ENCODE measurements around the gene KCNT1. TPM values are rescaled to one million over a fixed set of nuclear protein-coding genes. Genes with fewer than 3 reads are reported as not detected.

The KCNT1 gene
- polyA plus RNA-seq, 1 donor, result 0.25 TPM

DNA sequence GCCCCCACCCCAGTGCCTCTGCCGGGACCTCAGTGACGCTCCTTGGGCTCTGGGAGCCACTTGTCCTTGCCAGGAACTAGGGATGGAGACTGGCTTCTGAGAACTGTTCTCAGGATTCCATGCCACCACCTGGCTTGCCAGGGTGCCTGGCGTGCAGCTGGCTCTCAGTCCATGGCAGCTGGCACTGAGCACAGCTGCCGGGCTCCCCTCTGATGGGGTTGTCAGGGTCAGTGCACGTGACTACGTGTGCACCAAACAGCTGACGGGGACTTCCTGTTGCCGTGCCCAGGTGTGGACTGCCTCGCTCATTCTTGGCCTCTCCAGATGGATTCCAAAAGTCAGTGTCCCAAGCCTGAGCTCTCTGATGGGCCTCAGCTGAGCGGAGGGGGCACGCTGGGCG is 9.4 kb downstream of the KCNT1 start:
- Histone ChIP-seq H3K4me1 (ENCODE audit: control insufficient read depth, insufficient read depth, low read length) (no peaks in the 10 kb centered on the region), H3K9me3 (ENCODE audit: control insufficient read depth, low read depth, low read length) (peaks cover 3% of the 10 kb centered on the region), H3K4me3 (ENCODE audit: low read length) (no peak overlapping the region), H3K36me3 (ENCODE audit: control insufficient read depth, insufficient read depth, low read length) (no peaks in the 10 kb centered on the region), H3K27me3 (ENCODE audit: control insufficient read depth, insufficient read depth, low read length) (peaks cover 30% of the 10 kb centered on the region), H3K27ac (ENCODE audit: low read length) (no peak overlapping the region)
- no peak for DNase-seq
- no CpG with 5 or more reads among the region's 12 CpGs for WGBS (ENCODE audit: insufficient coverage, low lambda C conversion rate)

DNA sequence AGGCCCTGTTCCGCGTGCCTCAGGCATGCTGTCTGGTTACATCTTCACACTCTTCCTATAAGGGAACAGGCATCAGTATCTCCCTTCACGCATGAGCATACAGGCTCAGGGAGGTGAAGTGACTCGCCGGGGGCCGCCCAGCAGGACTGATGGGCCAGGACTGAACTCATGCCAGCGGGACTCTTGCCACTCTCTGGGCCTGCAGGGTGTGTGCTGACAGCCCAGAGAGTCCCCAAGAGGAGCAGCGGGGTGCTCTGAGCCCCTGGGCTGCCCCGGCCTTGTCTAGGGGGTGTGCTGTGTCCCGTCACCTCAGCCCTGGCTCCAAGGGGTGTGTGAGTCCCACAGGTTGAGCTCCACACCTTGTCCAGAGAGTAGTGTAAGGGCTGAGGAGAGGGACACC is 9.9 kb downstream of the KCNT1 start:
- H3K9me3 ChIP-seq (ENCODE audit: control insufficient read depth, low read depth, low read length), result peaks cover 3% of the 10 kb centered on the region
- H3K27me3 ChIP-seq (ENCODE audit: control insufficient read depth, insufficient read depth, low read length), result peaks cover 31% of the 10 kb centered on the region
- no peaks in the 10 kb centered on the region for H3K36me3 ChIP-seq (ENCODE audit: control insufficient read depth, insufficient read depth, low read length)
- DNase-seq, result no peak
- no CpG with 5 or more reads among the region's 10 CpGs for WGBS (ENCODE audit: insufficient coverage, low lambda C conversion rate)
- H3K27ac ChIP-seq (ENCODE audit: low read length), result no peak overlapping the region
- H3K4me3 ChIP-seq (ENCODE audit: low read length), result no peak overlapping the region
- H3K4me1 ChIP-seq (ENCODE audit: control insufficient read depth, insufficient read depth, low read length), result no peaks in the 10 kb centered on the region

- Histone ChIP-seq H3K27me3 (ENCODE audit: control insufficient read depth, insufficient read depth, low read length) (peaks cover 34% of the 10 kb centered on the region), H3K27ac (ENCODE audit: low read length) (no peak overlapping the region), H3K9me3 (ENCODE audit: control insufficient read depth, low read depth, low read length) (peaks cover 3% of the 10 kb centered on the region), H3K4me3 (ENCODE audit: low read length) (no peak overlapping the region), H3K36me3 (ENCODE audit: control insufficient read depth, insufficient read depth, low read length) (no peaks in the 10 kb centered on the region), H3K4me1 (ENCODE audit: control insufficient read depth, insufficient read depth, low read length) (no peaks in the 10 kb centered on the region)
- no CpG with 5 or more reads among the region's 16 CpGs for WGBS (ENCODE audit: insufficient coverage, low lambda C conversion rate)
- DNase-seq, result no peak
Measured at GRCh38 chr9:135712613-135713295, 10.8 kb downstream of the KCNT1 start.

DNA sequence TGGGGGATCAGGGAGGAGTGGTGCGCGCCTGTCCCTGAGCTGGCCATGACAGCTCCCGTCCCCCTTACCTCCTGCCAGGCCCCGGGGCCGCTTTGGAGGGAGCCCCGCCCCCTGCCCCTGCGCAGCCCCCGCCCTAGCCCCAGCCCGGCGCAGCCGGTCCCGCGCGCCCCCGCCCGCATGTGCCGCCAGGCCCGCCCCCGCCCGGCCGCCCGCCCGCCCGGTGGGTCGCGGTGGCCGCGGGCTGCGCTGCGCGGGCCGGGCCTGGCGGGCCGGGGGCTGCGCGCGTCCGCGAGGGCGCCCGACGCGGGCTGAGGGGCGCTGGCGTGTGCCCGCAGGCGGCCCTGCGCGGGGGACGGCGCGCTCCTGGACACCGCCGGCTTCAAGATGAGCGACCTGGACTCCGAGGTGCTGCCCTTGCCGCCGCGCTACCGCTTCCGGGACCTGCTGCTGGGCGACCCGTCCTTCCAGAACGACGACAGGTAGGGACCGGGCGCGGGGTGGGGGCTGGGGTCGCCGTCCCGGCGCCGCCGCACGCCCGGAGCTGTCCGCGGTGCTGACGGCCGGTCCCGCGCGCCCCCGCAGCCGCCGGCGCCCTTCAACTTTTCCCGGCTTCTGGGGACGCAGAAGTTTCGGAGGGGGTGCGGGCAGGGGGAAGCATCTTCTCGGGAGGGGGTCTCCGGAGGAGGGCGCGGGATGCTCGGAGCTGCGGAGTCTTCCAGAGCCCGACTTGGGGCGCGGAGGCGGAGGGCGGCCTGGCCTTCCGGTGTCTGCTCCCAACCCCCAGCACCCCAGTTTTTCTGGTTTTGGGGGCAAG is 12.5 kb downstream of the KCNT1 start:
- DNase-seq, result peak in 1 of 2 donors; percentile 8
- Histone ChIP-seq H3K27ac (ENCODE audit: low read length) (no peak overlapping the region), H3K27me3 (ENCODE audit: control insufficient read depth, insufficient read depth, low read length) (peaks cover 34% of the 10 kb centered on the region), H3K4me1 (ENCODE audit: control insufficient read depth, insufficient read depth, low read length) (no peaks in the 10 kb centered on the region), H3K9me3 (ENCODE audit: control insufficient read depth, low read depth, low read length) (peaks cover 3% of the 10 kb centered on the region), H3K4me3 (ENCODE audit: low read length) (no peak overlapping the region), H3K36me3 (ENCODE audit: control insufficient read depth, insufficient read depth, low read length) (no peaks in the 10 kb centered on the region)
- no CpG with 5 or more reads among the region's 103 CpGs for WGBS (ENCODE audit: insufficient coverage, low lambda C conversion rate)

DNA sequence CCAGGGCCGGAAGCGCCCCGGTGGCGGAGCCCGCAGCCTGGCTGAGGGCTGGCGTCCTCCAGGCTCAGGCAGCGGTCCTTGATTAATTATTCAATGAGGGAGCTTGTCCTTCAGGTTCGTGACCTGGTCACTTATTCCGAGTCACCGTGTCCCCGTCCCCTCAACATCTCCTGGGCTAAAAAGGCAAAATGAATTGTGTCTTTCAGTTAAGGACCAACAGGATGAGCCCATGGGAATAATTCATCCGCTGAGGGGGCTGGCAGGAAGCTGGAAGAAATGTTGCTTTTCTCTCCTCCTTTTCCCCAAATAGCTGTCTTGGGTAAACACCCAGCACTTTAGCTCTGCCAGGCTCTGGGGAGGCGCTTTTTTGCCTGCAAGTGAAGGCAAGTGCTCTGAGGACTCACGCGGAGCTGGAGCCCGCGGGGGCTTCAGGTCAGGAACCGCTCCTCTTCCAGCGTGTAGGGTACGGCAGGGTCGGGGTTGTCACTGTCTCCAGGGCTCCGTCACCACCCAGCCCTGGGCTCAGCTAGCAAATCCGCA is 13.1 kb downstream of the KCNT1 start:
- H3K27ac ChIP-seq (ENCODE audit: low read length), result no peak overlapping the region
- peaks cover 34% of the 10 kb centered on the region for H3K27me3 ChIP-seq (ENCODE audit: control insufficient read depth, insufficient read depth, low read length)
- H3K4me1 ChIP-seq (ENCODE audit: control insufficient read depth, insufficient read depth, low read length), result no peaks in the 10 kb centered on the region
- DNase-seq, result no peak
- H3K36me3 ChIP-seq (ENCODE audit: control insufficient read depth, insufficient read depth, low read length), result no peaks in the 10 kb centered on the region
- no CpG with 5 or more reads among the region's 23 CpGs for WGBS (ENCODE audit: insufficient coverage, low lambda C conversion rate)
- no peak overlapping the region for H3K4me3 ChIP-seq (ENCODE audit: low read length)
- H3K9me3 ChIP-seq (ENCODE audit: control insufficient read depth, low read depth, low read length), result peaks cover 3% of the 10 kb centered on the region

DNA sequence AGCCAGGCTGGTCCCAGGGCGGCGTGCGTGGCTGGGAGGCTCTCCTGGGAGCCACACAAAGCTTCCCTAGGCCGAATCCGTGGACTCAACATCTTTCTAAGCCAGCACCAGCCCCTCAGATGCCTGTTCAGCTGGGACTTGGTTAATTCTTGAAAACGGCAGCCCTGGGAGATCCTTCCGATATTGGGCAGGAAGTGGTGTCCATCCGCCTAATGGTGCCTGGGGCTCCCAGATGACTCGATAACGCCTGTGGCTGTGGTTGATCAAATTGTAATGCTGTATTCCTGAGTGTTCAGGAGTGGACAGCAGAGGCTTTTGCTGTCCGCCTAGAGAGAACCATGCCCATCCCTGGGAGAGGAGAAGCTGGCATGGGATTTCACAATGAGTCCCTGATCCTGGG is 14.1 kb downstream of the KCNT1 start:
- no peak overlapping the region for H3K27ac ChIP-seq (ENCODE audit: low read length)
- DNase-seq, result no peak
- no peaks in the 10 kb centered on the region for H3K36me3 ChIP-seq (ENCODE audit: control insufficient read depth, insufficient read depth, low read length)
- H3K4me3 ChIP-seq (ENCODE audit: low read length), result no peak overlapping the region
- peaks cover 3% of the 10 kb centered on the region for H3K9me3 ChIP-seq (ENCODE audit: control insufficient read depth, low read depth, low read length)
- WGBS (ENCODE audit: insufficient coverage, low lambda C conversion rate), result no CpG with 5 or more reads among the region's 11 CpGs
- peaks cover 34% of the 10 kb centered on the region for H3K27me3 ChIP-seq (ENCODE audit: control insufficient read depth, insufficient read depth, low read length)
- no peaks in the 10 kb centered on the region for H3K4me1 ChIP-seq (ENCODE audit: control insufficient read depth, insufficient read depth, low read length)

- H3K27ac ChIP-seq (ENCODE audit: low read length), result no peak overlapping the region
- no peaks in the 10 kb centered on the region for H3K4me1 ChIP-seq (ENCODE audit: control insufficient read depth, insufficient read depth, low read length)
- H3K9me3 ChIP-seq (ENCODE audit: control insufficient read depth, low read depth, low read length), result peaks cover 3% of the 10 kb centered on the region
- no peak for DNase-seq
- H3K36me3 ChIP-seq (ENCODE audit: control insufficient read depth, insufficient read depth, low read length), result no peaks in the 10 kb centered on the region
- H3K4me3 ChIP-seq (ENCODE audit: low read length), result no peak overlapping the region
- WGBS (ENCODE audit: insufficient coverage, low lambda C conversion rate), result no CpG with 5 or more reads among the region's 13 CpGs
- H3K27me3 ChIP-seq (ENCODE audit: control insufficient read depth, insufficient read depth, low read length), result peaks cover 34% of the 10 kb centered on the region
Measured at GRCh38 chr9:135717410-135717809, 15.4 kb downstream of the KCNT1 start.

DNA sequence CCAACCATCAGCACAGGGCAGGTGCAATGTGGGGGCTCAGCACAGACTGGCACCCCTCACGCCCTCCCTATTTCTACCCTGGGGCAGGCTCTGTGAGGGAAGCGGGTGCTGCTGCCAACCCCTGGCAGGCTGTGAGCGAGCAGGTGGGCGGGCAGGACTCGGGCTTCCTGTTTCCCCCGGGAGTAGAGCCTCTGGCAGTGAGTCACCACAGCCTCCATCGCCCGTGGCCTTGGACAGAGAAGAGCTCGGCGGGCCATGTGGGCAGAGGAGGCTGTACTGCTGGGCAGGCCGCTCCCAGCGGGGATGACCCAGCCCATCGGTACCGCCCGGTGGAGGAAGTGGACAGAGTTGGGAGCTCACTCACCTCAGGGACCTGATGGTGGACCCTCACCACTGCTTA is 16.6 kb downstream of the KCNT1 start:
- peaks cover 23% of the 10 kb centered on the region for H3K27me3 ChIP-seq (ENCODE audit: control insufficient read depth, insufficient read depth, low read length)
- H3K9me3 ChIP-seq (ENCODE audit: control insufficient read depth, low read depth, low read length), result peaks cover 3% of the 10 kb centered on the region
- DNase-seq, result no peak
- no peaks in the 10 kb centered on the region for H3K4me1 ChIP-seq (ENCODE audit: control insufficient read depth, insufficient read depth, low read length)
- no peak overlapping the region for H3K4me3 ChIP-seq (ENCODE audit: low read length)
- H3K36me3 ChIP-seq (ENCODE audit: control insufficient read depth, insufficient read depth, low read length), result no peaks in the 10 kb centered on the region
- no CpG with 5 or more reads among the region's 15 CpGs for WGBS (ENCODE audit: insufficient coverage, low lambda C conversion rate)
- H3K27ac ChIP-seq (ENCODE audit: low read length), result no peak overlapping the region

DNA sequence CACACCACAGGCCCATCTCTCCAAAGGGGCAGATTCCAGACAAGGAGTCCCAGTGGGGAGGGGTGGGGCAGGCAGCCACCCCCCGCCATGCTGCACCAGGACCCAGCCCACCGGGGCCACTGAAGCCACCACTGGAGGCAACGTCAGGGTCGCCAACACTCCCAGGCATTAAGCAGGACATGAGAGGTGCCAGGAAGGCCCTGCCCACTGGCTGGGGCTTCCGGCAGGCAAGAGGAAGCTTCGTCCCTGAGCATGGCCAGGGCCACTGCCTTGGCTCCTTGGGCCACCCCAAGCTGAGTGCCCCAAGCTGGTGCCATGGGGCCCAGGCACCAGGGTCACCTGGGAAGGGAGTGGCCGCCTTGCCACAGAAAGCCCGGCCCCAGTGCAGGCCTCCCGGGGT is 17.5 kb downstream of the KCNT1 start:
- peaks cover 20% of the 10 kb centered on the region for H3K27me3 ChIP-seq (ENCODE audit: control insufficient read depth, insufficient read depth, low read length)
- no peaks in the 10 kb centered on the region for H3K36me3 ChIP-seq (ENCODE audit: control insufficient read depth, insufficient read depth, low read length)

GRCh38 chr9:135722365-135722764 is 20.4 kb downstream of the KCNT1 start:
- no peak overlapping the region for H3K4me3 ChIP-seq (ENCODE audit: low read length)
- H3K9me3 ChIP-seq (ENCODE audit: control insufficient read depth, low read depth, low read length), result no peaks in the 10 kb centered on the region
- no peaks in the 10 kb centered on the region for H3K4me1 ChIP-seq (ENCODE audit: control insufficient read depth, insufficient read depth, low read length)
- WGBS (ENCODE audit: insufficient coverage, low lambda C conversion rate), result no CpG with 5 or more reads among the region's 18 CpGs
- no peak for DNase-seq
- H3K27me3 ChIP-seq (ENCODE audit: control insufficient read depth, insufficient read depth, low read length), result no peaks in the 10 kb centered on the region
- no peaks in the 10 kb centered on the region for H3K36me3 ChIP-seq (ENCODE audit: control insufficient read depth, insufficient read depth, low read length)
- no peak overlapping the region for H3K27ac ChIP-seq (ENCODE audit: low read length)

More for the DNA sequence above, 17.5 kb downstream of the KCNT1 start:
- peaks cover 3% of the 10 kb centered on the region for H3K9me3 ChIP-seq (ENCODE audit: control insufficient read depth, low read depth, low read length)
- no peak overlapping the region for H3K27ac ChIP-seq (ENCODE audit: low read length)
- DNase-seq, result no peak
- no peak overlapping the region for H3K4me3 ChIP-seq (ENCODE audit: low read length)
- H3K4me1 ChIP-seq (ENCODE audit: control insufficient read depth, insufficient read depth, low read length), result no peaks in the 10 kb centered on the region
- WGBS (ENCODE audit: insufficient coverage, low lambda C conversion rate), result no CpG with 5 or more reads among the region's 9 CpGs
